Mononuclear cell (primary cell): Measurements from ENCODE around the gene MX1. TPM values are rescaled to one million over a fixed set of nuclear protein-coding genes. Genes with fewer than 3 reads are reported as not detected.

Source experiments
- H3K27me3 ChIP-seq: 2 replicates; pipeline ENCODE4 v1.6.0; 2011; ENCODE audit warnings: low read length, control low read depth; ENCODE audit not compliant: insufficient read depth
- H3K4me1 ChIP-seq: 2 replicates; pipeline ENCODE4 v1.5.1; 2011; ENCODE audit warnings: mild to moderate bottlenecking, low read length, control low read depth; ENCODE audit not compliant: insufficient read depth
- H3K4me3 ChIP-seq: 2 replicates; pipeline ENCODE4 v1.5.1; 2011; ENCODE audit warnings: mild to moderate bottlenecking, low read length, moderate library complexity
- H3K9me3 ChIP-seq: 2 replicates; pipeline ENCODE4 v1.5.1; 2011; ENCODE audit warnings: low read depth, mild to moderate bottlenecking, control low read depth, low read length
- total RNA-seq: library from RNA; depleted of rRNA; stranded (reverse); fragments of >200 nt; gene quantifications from one replicate; pipeline ENCODE4 v1.2.3, GENCODE V29; 2012

MX1 gene
- total RNA-seq, 1 donor: 77.8 TPM

DNA sequence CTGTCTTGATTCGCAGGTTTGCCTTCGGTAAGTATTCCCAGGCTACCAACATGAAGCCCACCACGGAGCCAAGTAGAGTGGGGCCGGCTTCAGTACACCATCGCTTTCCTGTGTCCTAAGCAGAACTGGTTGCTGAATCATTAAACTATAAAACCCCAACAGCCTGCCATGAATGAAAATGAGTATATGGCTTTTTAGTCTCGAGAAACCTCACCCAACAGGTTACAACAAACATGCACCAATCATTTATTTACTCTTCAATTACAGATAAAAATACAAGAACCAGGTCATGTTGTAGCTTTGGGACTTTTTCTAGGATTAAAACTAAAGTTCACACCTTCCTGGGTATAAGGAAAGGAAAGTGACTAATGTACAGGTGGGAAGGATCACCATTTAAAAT lies 74.3 kb downstream of the MX1 start:
- H3K9me3 ChIP-seq: no peaks in the 10 kb centered on the region
- H3K4me3 ChIP-seq: no peak overlapping the region
- H3K27me3 ChIP-seq: no peaks in the 10 kb centered on the region
- H3K4me1 ChIP-seq: no peaks in the 10 kb centered on the region

GRCh38 chr21:41500931-41501381 lies 74.9 kb downstream of the MX1 start:
- H3K27me3 ChIP-seq: peaks cover 5% of the 10 kb centered on the region
- no peak overlapping the region for H3K4me3 ChIP-seq

GRCh38 chr21:41501919-41502318 lies 75.9 kb downstream of the MX1 start:
- Histone ChIP-seq H3K4me3 (no peak overlapping the region), H3K9me3 (no peaks in the 10 kb centered on the region), H3K4me1 (no peaks in the 10 kb centered on the region), H3K27me3 (peaks cover 14% of the 10 kb centered on the region)

More at GRCh38 chr21:41500931-41501381, 74.9 kb downstream of the MX1 start:
- Histone ChIP-seq H3K9me3 (no peaks in the 10 kb centered on the region), H3K4me1 (no peaks in the 10 kb centered on the region)

- Histone ChIP-seq H3K27me3 (peaks cover 20% of the 10 kb centered on the region), H3K4me3 (no peak overlapping the region), H3K9me3 (no peaks in the 10 kb centered on the region), H3K4me1 (no peaks in the 10 kb centered on the region)
These were observed 77.3 kb downstream of the MX1 start for GRCh38 chr21:41503331-41503730.

DNA sequence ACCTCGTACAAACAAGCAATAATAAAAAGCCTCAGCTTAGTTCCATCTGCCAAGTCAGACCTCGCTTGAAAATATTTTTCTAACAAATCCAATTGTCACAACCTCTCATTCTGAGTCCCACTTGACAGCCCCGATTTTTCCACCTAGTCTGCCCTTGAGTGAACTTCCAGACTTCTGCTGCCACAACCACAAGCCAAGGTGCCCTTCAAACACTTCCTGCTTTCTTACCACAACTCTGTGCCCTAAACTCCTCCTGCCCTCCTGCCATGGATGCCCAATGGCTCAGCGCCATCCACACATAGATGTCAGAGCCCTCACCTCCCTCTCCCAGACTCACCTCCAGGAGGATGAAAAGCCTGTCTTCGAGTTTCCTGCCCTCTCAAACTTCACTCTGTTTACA lies 78.0 kb downstream of the MX1 start:
- H3K27me3 ChIP-seq: peaks cover 27% of the 10 kb centered on the region
- no peaks in the 10 kb centered on the region for H3K4me1 ChIP-seq
- no peaks in the 10 kb centered on the region for H3K9me3 ChIP-seq
- H3K4me3 ChIP-seq: no peak overlapping the region

DNA sequence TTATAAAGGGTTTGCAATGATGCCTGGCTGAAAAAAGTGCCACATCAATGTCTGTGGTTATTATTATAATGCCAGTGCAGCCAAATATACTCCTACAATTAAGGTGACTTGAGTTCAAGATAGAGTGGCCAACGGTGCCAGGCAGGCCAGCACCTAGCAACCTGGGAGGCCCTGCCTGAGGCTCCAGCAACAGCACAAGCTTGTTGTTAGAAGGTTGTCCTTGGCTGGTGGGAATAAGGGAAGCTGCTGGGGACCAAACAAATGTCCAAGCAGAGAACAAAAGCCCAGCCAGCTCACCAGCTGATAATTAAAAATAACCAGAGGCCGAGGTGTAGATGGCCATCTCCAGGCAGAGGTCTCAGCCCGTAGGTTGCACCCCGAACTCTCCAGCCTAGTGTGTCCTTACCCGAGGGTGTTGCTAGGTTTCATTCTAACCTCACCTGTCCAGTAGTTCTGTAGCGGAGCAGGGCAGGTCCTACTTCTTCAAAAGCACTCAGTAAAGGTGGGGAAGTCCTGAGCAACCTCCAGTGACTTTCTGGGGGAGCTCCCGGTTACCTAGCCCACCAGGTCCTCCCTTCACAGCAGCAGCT lies 80.1 kb downstream of the MX1 start:
- H3K9me3 ChIP-seq: no peaks in the 10 kb centered on the region
- H3K4me3 ChIP-seq: no peak overlapping the region
- H3K4me1 ChIP-seq: no peaks in the 10 kb centered on the region
- H3K27me3 ChIP-seq: peaks cover 42% of the 10 kb centered on the region

DNA sequence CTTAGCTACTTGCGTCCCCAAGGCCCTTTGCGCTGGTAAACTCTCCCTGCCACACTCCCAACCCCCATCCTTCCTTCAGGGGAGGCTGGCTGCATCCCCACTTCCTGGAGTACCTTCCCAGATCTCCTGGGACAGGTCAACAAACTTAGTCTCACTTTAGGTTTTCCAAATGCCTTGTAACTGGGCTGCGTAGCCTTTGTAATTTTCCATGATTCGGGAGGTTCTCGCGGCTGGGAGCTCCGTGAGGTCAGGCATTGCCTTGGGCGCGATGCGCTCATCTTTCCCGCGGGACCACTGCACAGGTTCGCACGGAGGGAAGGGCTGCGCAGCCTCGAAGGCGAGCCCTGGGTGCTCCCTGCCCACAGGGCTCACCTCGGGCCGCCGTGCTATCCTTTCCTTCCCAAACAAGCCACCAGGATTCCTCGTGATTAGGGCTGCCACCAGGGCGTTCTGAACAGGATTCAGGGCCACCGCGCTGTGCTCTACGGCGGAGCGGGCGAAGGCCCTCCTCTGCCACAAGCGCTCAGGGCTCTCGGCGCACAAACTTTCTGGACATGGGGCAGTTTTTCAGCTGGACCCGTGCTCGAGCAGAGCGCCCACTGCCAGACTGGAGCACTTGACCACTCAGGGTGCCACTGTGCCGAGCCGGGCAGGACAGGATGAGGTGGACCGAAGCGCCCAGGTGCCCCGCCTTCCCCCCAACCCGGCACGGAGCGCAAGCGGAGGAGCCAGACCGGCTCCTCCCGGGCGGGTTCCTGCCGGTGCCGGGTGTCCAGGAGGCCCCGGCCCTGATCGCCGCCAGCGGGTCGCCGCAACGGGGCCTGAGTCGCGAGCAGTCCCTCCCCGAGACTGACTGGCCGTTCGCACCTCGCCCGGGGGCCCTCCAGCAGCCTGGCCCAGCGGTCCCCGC lies 80.8 kb downstream of the MX1 start:
- Histone ChIP-seq H3K9me3 (no peaks in the 10 kb centered on the region), H3K4me3 (no peak overlapping the region), H3K27me3 (peaks cover 42% of the 10 kb centered on the region), H3K4me1 (no peaks in the 10 kb centered on the region)

DNA sequence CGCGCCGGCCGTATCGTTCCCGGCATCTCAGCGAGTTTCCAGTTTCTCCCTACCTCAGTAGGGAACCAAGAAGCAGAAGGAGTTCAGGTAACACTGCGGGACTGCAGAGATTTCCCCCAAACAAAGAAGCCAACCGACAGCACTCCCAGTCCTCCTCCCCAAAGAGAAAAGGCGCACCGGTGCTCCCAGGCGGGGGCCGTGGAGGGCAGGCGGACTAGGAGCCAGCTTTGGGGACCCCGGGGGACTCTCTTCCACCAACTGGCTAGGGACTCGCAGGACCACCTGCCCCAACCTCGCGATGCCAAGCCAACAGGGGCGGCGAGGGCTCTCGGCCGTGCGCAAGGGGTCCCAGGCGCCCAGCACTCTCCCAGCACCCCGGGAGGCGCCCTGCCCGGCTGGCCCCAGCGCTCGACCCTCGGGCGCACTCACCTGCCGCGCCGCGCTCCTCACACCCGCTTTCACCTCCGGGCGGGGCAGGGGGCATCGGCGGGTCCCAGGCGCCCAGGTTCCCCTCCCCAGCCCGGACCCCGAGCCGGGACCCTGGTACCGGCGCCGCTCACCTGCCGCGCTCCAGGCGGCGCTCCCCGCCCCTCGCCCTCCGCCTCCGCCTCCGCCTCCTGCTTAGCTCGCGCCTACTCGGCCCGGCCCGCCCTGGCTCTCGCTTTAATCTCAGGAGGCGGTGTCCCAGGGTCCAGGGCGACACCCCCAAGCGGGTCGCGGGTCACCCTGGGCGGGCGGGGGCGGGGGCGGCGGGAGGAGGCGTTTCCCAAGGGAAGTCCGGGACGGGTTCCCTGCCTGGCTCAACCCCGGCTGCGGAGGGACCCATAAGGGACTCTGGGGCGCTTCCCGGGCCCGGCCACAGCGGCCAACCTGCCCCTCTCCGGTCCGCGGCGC lies 81.7 kb downstream of the MX1 start, which contains the start of gene TMPRSS2:
TMPRSS2 (minus strand) TSS at position 638 of the 894 bp plus-strand sequence. CDS start 10,025 bp downstream, outside the sequence.
- no peaks in the 10 kb centered on the region for H3K9me3 ChIP-seq
- H3K4me1 ChIP-seq: no peaks in the 10 kb centered on the region
- no peak within 1 kb of the TSS for H3K4me3 ChIP-seq
- H3K27me3 ChIP-seq: peaks cover 42% of the 10 kb centered on the region

GRCh38 chr21:41508415-41509144 lies 82.5 kb downstream of the MX1 start:
- H3K27me3 ChIP-seq: peaks cover 42% of the 10 kb centered on the region
- H3K4me1 ChIP-seq: no peaks in the 10 kb centered on the region
- H3K4me3 ChIP-seq: no peak overlapping the region
- H3K9me3 ChIP-seq: no peaks in the 10 kb centered on the region

Other genes starting within 250 kb of the MX1 start
- gene FAM3B, start 109.4 kb upstream of the MX1 start, total RNA-seq: 0.73 TPM
- gene MX2, start 64.2 kb upstream of the MX1 start, total RNA-seq: 32.6 TPM
- not detected for gene TMPRSS2, start 81.9 kb downstream of the MX1 start, total RNA-seq